OCI-LY3 (cell line): ENCODE results near the gene ANKRD44.

Experiments used
- H2AFZ ChIP-seq: fragments of 200-600, 300-600 bp; shearing (Covaris generic); 2 replicates; pipeline ENCODE4 v1.6.0; 2014; ENCODE audit warnings: antibody characterized with exemption, low read depth, low read length
- H3K27ac ChIP-seq: fragments of 200-600, 300-600 bp; sonication (generic); 2 replicates; pipeline ENCODE4 v1.5.1; 2014; ENCODE audit warnings: mild to moderate bottlenecking, low read length, moderate library complexity, mixed read lengths
- H3K27me3 ChIP-seq: fragments of 200-600, 300-600 bp; sonication (generic); 2 replicates; pipeline ENCODE4 v1.6.1; 2014; ENCODE audit warnings: low read depth, low read length, mixed read lengths
- H3K36me3 ChIP-seq: fragments of 200-600, 300-600 bp; sonication (generic); replicated peaks from 2 replicates; pipeline ENCODE3; 2014; ENCODE audit warnings: low read depth, low read length, mixed read lengths
- H3K4me1 ChIP-seq: fragments of 300-600, 200-600 bp; sonication (generic); 2 replicates; pipeline ENCODE4 v1.6.1; 2014; ENCODE audit warnings: low read length, mixed read lengths
- H3K4me2 ChIP-seq: fragments of 200-600, 300-600 bp; sonication (generic); 2 replicates; pipeline ENCODE4 v1.6.1; 2014; ENCODE audit warnings: low read length, mixed read lengths
- H3K4me3 ChIP-seq: fragments of 300-600, 200-600 bp; sonication (generic); 2 replicates; pipeline ENCODE4 v1.5.1; 2014; ENCODE audit warnings: antibody characterized with exemption, mild to moderate bottlenecking, low read length, moderate library complexity
- H3K79me2 ChIP-seq: fragments of 300-600, 200-600 bp; shearing (Covaris generic); 2 replicates; pipeline ENCODE4 v1.6.1; 2014; ENCODE audit warnings: mild to moderate bottlenecking, low read length, mixed read lengths
- H3K9ac ChIP-seq: fragments of 300-600, 200-600 bp; shearing (Covaris generic); 2 replicates; pipeline ENCODE4 v1.6.0; 2014; ENCODE audit warnings: mild to moderate bottlenecking, low read length, moderate library complexity
- H3K9me3 ChIP-seq: fragments of 200-600, 300-600 bp; shearing (Covaris generic); 2 replicates; pipeline ENCODE4 v1.6.1; 2014; ENCODE audit warnings: low read length, mixed read lengths; ENCODE audit not compliant: insufficient read depth
- H4K20me1 ChIP-seq: fragments of 200-600, 300-600 bp; sonication (generic); 2 replicates; pipeline ENCODE4 v1.6.1; 2016; ENCODE audit warnings: low read length, mixed read lengths; ENCODE audit not compliant: insufficient read depth
- EZH2phosphoT487 ChIP-seq: fragments of 200-600 bp; shearing (Covaris generic); IDR thresholded peaks from 2 replicates; pipeline ENCODE4 v1.6.1; 2018; ENCODE audit warnings: antibody characterized with exemption, mixed run types, low read depth
- TF ChIP-seq, protein P1 (sequence below): fragments of 200-600, 300-600 bp; sonication (generic); IDR thresholded peaks from 2 replicates; pipeline ENCODE4 v1.5.1; 2014; ENCODE audit warnings: antibody characterized with exemption, low read length, low read depth

Gene ANKRD44

GRCh38 chr2:197229509-197230443 lies 80.8 kb downstream of the ANKRD44 start:
- no peak for TF ChIP-seq EZH2phosphoT487
- TF ChIP-seq, protein P1, sequence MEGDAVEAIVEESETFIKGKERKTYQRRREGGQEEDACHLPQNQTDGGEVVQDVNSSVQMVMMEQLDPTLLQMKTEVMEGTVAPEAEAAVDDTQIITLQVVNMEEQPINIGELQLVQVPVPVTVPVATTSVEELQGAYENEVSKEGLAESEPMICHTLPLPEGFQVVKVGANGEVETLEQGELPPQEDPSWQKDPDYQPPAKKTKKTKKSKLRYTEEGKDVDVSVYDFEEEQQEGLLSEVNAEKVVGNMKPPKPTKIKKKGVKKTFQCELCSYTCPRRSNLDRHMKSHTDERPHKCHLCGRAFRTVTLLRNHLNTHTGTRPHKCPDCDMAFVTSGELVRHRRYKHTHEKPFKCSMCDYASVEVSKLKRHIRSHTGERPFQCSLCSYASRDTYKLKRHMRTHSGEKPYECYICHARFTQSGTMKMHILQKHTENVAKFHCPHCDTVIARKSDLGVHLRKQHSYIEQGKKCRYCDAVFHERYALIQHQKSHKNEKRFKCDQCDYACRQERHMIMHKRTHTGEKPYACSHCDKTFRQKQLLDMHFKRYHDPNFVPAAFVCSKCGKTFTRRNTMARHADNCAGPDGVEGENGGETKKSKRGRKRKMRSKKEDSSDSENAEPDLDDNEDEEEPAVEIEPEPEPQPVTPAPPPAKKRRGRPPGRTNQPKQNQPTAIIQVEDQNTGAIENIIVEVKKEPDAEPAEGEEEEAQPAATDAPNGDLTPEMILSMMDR = no peak
- Histone ChIP-seq H3K36me3 (no peaks in the 10 kb centered on the region), H3K27ac (no peak overlapping the region), H2AFZ (no peak overlapping the region), H4K20me1 (no peaks in the 10 kb centered on the region), H3K27me3 (no peaks in the 10 kb centered on the region), H3K4me2 (no peak overlapping the region), H3K9ac (no peak overlapping the region), H3K79me2 (peaks cover 2% of the 10 kb centered on the region; the same call in 1 of the 2 replicates), H3K4me1 (no peaks in the 10 kb centered on the region), H3K9me3 (no peaks in the 10 kb centered on the region), H3K4me3 (no peak overlapping the region)

DNA sequence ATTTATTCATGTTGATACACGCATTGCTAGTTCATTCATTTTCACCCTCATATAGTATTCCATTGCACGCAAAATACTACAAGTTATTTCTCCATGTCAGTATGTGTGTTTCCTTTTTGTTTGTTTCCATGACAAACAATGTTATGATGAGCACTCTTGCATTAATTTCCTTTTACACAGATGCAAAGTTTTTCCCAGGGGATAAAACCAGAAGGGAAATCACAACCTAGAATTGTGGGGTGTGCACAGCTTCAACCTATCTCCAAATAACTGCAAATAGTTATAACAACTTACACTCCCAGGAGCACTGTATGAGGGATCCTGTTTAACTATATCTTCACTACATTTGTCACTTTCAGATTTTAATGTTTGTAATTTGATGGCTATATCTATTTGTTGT lies 87.1 kb downstream of the ANKRD44 start:
- H3K27me3 ChIP-seq = no peaks in the 10 kb centered on the region
- H4K20me1 ChIP-seq = no peaks in the 10 kb centered on the region
- no peak overlapping the region for H2AFZ ChIP-seq
- no peak overlapping the region for H3K9ac ChIP-seq
- peaks cover 4% of the 10 kb centered on the region for H3K4me1 ChIP-seq
- no peaks in the 10 kb centered on the region for H3K36me3 ChIP-seq
- H3K27ac ChIP-seq = no peak overlapping the region
- no peaks in the 10 kb centered on the region for H3K79me2 ChIP-seq
- no peak overlapping the region for H3K4me2 ChIP-seq
- TF ChIP-seq, protein P1 = no peak
- no peak for TF ChIP-seq EZH2phosphoT487
- no peak overlapping the region for H3K4me3 ChIP-seq
- H3K9me3 ChIP-seq = no peaks in the 10 kb centered on the region

DNA sequence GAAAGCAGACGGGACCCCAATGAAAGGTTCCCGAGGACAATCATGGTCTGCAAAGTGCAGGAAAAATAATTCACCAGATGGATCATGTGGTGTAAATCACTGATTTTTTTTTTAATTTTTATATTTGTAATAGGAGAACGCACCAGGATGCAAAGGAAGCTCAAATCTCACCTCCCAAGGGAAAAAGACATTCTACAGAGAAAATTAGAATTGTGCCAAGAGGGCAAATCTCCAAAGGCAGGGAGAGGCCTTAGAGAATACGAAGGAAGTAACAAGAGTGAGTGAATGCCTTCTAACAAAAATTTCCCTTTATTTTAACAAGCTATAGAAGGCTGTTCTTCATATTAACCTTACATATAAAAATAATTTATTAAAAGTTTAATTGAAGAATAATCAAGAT lies 90.9 kb downstream of the ANKRD44 start:
- H3K36me3 ChIP-seq = no peaks in the 10 kb centered on the region
- H3K27ac ChIP-seq = no peak overlapping the region
- peaks cover 38% of the 10 kb centered on the region for H3K4me1 ChIP-seq
- no peaks in the 10 kb centered on the region for H3K9me3 ChIP-seq
- TF ChIP-seq, protein P1 = no peak
- no peak for TF ChIP-seq EZH2phosphoT487
- no peak overlapping the region for H2AFZ ChIP-seq
- H3K4me2 ChIP-seq = no peak overlapping the region
- H3K27me3 ChIP-seq = no peaks in the 10 kb centered on the region
- no peaks in the 10 kb centered on the region for H3K79me2 ChIP-seq
- no peaks in the 10 kb centered on the region for H4K20me1 ChIP-seq
- H3K4me3 ChIP-seq = no peak overlapping the region
- no peak overlapping the region for H3K9ac ChIP-seq

GRCh38 chr2:197217541-197217940 lies 93.0 kb downstream of the ANKRD44 start:
- Histone ChIP-seq H3K36me3 (no peaks in the 10 kb centered on the region), H3K4me1 (peaks cover 43% of the 10 kb centered on the region), H3K27me3 (no peaks in the 10 kb centered on the region), H3K27ac (no peak overlapping the region), H3K4me2 (no peak overlapping the region), H2AFZ (no peak overlapping the region), H3K9ac (no peak overlapping the region), H3K9me3 (no peaks in the 10 kb centered on the region), H3K4me3 (no peak overlapping the region), H3K79me2 (no peaks in the 10 kb centered on the region), H4K20me1 (no peaks in the 10 kb centered on the region)
- TF ChIP-seq EZH2phosphoT487 = no peak
- TF ChIP-seq, protein P1 = no peak
